Esophagus squamous epithelium (tissue), 5 donors: Measurements from ENCODE around the gene CCDC15. TPM values are rescaled to one million over a fixed set of nuclear protein-coding genes. Genes with fewer than 3 reads are reported as not detected.

Experiments used
- DNase-seq: peaks from one replicate; lab custom pipeline; 2025; lab: John Stamatoyannopoulos, UW
- H3K27ac ChIP-seq, 4 donors: fragments of 200-600 bp; sonication (generic); one replicate each; pipeline ENCODE4 v1.5.1; 2016 to 2019; ENCODE audit warnings: mild to moderate bottlenecking in 1 of 4
- H3K27me3 ChIP-seq, 4 donors: fragments of 200-600 bp; sonication (generic); 1 replicate in 3 of 4; 2 replicates in 1 of 4; pipeline versions ENCODE4 v1.5.1 to v1.6.0; 2017 to 2021; ENCODE audit warnings: antibody characterized with exemption in 1 of 4
- H3K36me3 ChIP-seq, 3 donors: fragments of 200-600 bp; sonication (generic); one replicate each; pipeline ENCODE4 v1.5.1; 2016 to 2019
- H3K4me1 ChIP-seq, 3 donors: fragments of 200-600 bp; sonication (generic); one replicate each; pipeline ENCODE4 v1.5.1; 2017 to 2019
- H3K4me3 ChIP-seq, 4 donors: fragments of 200-600 bp; sonication (generic); 1 replicate in 3 of 4; 2 replicates in 1 of 4; pipeline ENCODE4 v1.5.1; 2016 to 2019; ENCODE audit warnings: mild to moderate bottlenecking in 2 of 4, moderate library complexity in 1 of 4
- H3K9me3 ChIP-seq, 3 donors: fragments of 200-600 bp; sonication (generic); one replicate each; pipeline ENCODE4 v1.5.1; 2016 to 2019
- POLR2A ChIP-seq, 4 donors: fragments of 450-650 bp; IDR thresholded peaks; one replicate each; pipeline ENCODE4 v1.6.1; 2017; ENCODE audit warnings: antibody characterized with exemption in 4 of 4, mild to moderate bottlenecking in 4 of 4, moderate library complexity in 3 of 4
- WGBS, 2 donors: methylation state at CpG; one replicate each; pipeline ENCODE4 v1.1.5; 2018; 5-methylcytosine and 5-hydroxymethylcytosine counted together
- intact Hi-C: fragments of 100-400 bp; cut with DNase I; formaldehyde crosslinking; loops from one replicate; pipeline ENCODE4 v1.15.0; 2022
- total RNA-seq, 4 donors: library from RNA; depleted of rRNA; stranded (reverse); fragments of >200 nt; gene quantifications; one replicate each; pipeline ENCODE4 v1.1.0, GENCODE V29; 2016
- TF ChIP-seq, protein P1 (sequence below), 6 experiments: fragments of 450-650 bp in 4 of 6; fragments of 200-600 bp in 2 of 6; sonication (generic) in 2 of 6; IDR thresholded peaks; one replicate each; pipeline ENCODE4 v1.5.1; 2016 to 2019; ENCODE audit warnings: antibody characterized with exemption in 6 of 6, mild to moderate bottlenecking in 4 of 6, moderate library complexity in 4 of 6
- donor health status: DM: yes; HTN: yes; CAD: no.

The CCDC15 gene
- total RNA-seq, 4 donors from 2014 or later, result 2.0 to 3.2 (median 2.9) TPM

DNA sequence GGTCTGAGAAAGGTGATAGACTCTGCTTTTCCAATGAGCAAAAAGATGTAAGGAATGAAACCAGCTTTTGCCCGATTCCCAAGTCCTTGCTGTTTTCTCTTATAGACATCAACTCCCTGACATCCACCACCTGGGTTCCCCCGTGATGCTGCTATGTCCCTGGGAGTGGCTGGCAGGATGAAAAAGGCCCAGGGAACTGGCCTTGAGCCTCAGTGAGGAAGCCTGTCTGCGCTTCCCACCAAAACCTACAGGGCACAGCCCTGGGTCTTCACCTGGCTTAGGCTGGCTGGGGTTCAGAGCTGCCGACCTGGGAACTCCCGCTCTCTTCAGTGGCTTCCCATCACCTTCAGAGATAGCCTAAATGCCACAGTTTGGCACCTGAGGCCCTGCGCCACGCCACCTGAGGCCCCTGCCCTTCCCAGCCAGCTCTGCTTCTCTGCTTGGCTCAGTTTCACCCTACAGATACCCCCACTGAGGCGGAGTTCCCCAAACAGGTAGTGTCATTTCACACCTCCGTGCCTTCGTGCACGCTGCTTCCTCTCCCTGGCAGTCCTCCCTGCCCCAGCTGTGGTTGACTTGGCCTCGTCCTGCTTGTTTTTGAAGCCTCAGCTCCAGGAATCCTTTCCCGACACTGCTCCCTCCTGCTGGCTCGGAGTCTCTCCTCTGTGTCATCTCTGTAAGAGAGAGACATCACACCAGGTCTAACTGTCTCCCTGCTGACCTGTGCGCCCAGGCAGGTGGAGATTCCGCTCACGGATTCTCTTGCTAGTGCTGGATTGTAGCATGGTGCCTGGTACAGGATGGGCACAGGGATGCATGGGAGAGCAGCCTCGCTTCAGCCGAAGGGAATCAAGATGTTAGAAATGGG, 119.8 kb downstream of the CCDC15 start:
- Histone ChIP-seq H3K27ac (no peak overlapping the region), H3K4me3 (no peak overlapping the region), H3K27me3 (no peaks in the 10 kb centered on the region), H3K36me3 (no peaks in the 10 kb centered on the region), H3K9me3 (no peaks in the 10 kb centered on the region), H3K4me1 (peaks cover 36 to 65% (median 38%) of the 10 kb centered on the region in 3 donors)
- DNase-seq, result no peak
- no peak for TF ChIP-seq POLR2A (IDR thresholded peaks at IDR 0.05)
- TF ChIP-seq, protein P1, sequence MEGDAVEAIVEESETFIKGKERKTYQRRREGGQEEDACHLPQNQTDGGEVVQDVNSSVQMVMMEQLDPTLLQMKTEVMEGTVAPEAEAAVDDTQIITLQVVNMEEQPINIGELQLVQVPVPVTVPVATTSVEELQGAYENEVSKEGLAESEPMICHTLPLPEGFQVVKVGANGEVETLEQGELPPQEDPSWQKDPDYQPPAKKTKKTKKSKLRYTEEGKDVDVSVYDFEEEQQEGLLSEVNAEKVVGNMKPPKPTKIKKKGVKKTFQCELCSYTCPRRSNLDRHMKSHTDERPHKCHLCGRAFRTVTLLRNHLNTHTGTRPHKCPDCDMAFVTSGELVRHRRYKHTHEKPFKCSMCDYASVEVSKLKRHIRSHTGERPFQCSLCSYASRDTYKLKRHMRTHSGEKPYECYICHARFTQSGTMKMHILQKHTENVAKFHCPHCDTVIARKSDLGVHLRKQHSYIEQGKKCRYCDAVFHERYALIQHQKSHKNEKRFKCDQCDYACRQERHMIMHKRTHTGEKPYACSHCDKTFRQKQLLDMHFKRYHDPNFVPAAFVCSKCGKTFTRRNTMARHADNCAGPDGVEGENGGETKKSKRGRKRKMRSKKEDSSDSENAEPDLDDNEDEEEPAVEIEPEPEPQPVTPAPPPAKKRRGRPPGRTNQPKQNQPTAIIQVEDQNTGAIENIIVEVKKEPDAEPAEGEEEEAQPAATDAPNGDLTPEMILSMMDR (IDR thresholded peaks at IDR 0.05), result no peak
- intact Hi-C loops, result no loop called here
- WGBS, 2 donors, result 84% methylated on average over 15 to 17 of the region's 19 CpGs

DNA sequence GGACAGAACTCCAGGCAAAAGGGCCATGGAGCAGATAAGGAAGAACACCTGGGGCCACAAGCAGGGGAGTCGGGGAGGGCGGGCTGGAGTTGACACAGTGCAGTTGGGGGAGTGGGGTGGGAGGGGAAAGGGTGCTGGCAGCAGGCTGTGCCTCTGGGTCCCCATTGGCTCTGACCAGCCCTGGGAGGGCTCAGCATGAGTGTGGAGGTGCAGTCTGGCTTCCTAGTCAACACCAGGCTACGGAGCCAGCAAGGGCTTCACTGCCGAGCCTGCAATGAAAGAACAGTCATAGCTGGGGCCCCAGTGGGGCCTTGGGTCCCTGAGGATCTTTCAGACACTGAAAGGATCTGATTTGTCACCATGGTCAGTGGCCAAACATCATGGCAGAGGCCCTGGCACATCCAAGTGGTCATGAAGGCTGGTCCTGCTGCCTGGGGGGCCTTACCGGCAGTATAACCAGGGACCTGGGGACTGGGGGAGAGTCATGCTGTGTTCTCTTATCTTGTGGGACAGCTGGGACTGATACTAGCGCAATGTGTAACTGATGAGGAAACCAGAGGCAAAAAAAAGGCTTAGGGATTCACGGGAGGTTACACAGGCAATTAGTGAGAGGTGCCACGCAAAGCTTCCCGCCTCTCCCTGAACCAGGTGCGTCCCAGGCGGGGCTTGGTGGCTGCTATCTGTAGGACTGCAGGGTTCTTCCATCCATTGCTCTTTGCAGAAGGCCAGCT, 120.7 kb downstream of the CCDC15 start:
- no peak overlapping the region for H3K4me3 ChIP-seq
- no peaks in the 10 kb centered on the region for H3K9me3 ChIP-seq
- no peak for TF ChIP-seq POLR2A (IDR thresholded peaks at IDR 0.05)
- TF ChIP-seq, protein P1 (IDR thresholded peaks at IDR 0.05), result no peak
- WGBS, 2 donors, result 60 to 79% methylated on average over 4 to 9 of the region's 11 CpGs
- no peaks in the 10 kb centered on the region for H3K27me3 ChIP-seq
- intact Hi-C loops, result no loop called here
- peaks cover 32 to 57% (median 35%) of the 10 kb centered on the region in 3 donors for H3K4me1 ChIP-seq
- peak overlapping the region in 3 of 4 donors; percentile 58 to 73 (median 71) for H3K27ac ChIP-seq
- no peaks in the 10 kb centered on the region for H3K36me3 ChIP-seq
- no peak for DNase-seq

DNA sequence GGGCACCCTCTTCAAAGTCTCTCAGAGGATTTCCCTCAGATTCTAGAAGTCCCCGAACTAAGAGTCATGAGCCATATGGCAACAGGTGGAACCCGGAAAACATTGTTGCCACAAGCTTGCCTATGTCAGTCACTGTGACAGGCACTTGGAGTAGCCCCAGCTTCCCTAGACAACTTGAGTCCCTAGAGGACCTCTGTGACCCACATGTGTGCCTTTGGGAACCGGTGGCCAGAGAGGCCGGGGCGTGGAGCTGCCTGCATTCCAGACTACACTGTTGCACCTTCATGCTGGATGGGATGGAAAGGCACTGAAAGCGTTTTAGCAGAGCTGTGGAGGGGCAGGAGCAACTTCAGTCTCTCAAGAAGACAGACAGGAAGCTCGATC, 121.2 kb downstream of the CCDC15 start:
- peak overlapping the region in 3 of 4 donors; percentile 58 to 73 (median 71) for H3K27ac ChIP-seq
- WGBS, 2 donors, result 100% methylated on average over 1 of the region's 7 CpGs; no CpG with 5 or more reads in 1 of the 2 donors
- DNase-seq, result no peak
- no peaks in the 10 kb centered on the region for H3K27me3 ChIP-seq
- no peaks in the 10 kb centered on the region for H3K9me3 ChIP-seq
- intact Hi-C loops, result no loop called here
- no peaks in the 10 kb centered on the region for H3K36me3 ChIP-seq
- H3K4me3 ChIP-seq, result no peak overlapping the region
- TF ChIP-seq POLR2A (IDR thresholded peaks at IDR 0.05), result no peak
- TF ChIP-seq, protein P1 (IDR thresholded peaks at IDR 0.05), result no peak
- peaks cover 26 to 51% (median 29%) of the 10 kb centered on the region in 3 donors for H3K4me1 ChIP-seq

DNA sequence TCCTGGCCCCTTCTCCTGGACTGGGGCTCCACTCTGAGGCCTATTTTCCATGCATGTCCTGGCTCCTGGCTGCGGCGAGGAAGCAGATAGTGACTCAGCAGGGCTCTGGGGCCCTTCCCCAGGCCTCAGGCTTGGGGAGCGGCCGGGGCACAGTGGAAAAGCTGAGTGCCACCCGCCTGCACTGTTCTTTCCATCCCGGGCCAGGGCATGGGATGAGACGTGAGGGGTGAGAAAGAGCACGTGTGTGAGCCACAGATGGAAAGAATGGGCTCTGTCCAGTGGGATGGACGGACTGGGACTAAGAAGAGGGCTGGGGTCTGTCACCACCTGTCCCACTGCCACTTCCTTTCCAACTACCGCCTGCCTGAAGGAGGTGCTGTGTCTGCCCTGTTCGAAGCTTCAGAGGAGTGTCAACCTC, 121.9 kb downstream of the CCDC15 start:
- TF ChIP-seq, protein P1 (IDR thresholded peaks at IDR 0.05), result peak in 1 of 6 experiments; percentile 4
- TF ChIP-seq POLR2A (IDR thresholded peaks at IDR 0.05), result no peak
- DNase-seq, result no peak
- Histone ChIP-seq H3K9me3 (no peaks in the 10 kb centered on the region), H3K27ac (peak overlapping the region; percentile 28 to 73 (median 64)), H3K27me3 (no peaks in the 10 kb centered on the region), H3K36me3 (no peaks in the 10 kb centered on the region), H3K4me3 (no peak overlapping the region), H3K4me1 (peaks cover 19 to 44% (median 22%) of the 10 kb centered on the region in 3 donors)
- intact Hi-C loops, result no loop called here
- 53 to 60% methylated on average over 3 to 4 of the region's 11 CpGs for WGBS, 2 donors
